ENCODE results near the gene SDC3.

GRCh38 chr1:30899577-30900389, 8.8 kb downstream of the SDC3 start:
- TF ChIP-seq CTCF (IDR thresholded peaks at IDR 0.05; ENCODE audit: borderline replicate concordance, extremely low read depth, low read length, poor library complexity, severe bottlenecking) (no peak), EZH2 (IDR thresholded peaks at IDR 0.05; ENCODE audit: borderline replicate concordance, low read depth, low read length, severe bottlenecking) (no peak)
